Measurements from ENCODE around the gene SAMD11. TPM values are rescaled to one million over a fixed set of nuclear protein-coding genes. Genes with fewer than 3 reads are reported as not detected.

Gene SAMD11
- total RNA-seq, 1 experiment from 2014 or later: 11.5 TPM

DNA sequence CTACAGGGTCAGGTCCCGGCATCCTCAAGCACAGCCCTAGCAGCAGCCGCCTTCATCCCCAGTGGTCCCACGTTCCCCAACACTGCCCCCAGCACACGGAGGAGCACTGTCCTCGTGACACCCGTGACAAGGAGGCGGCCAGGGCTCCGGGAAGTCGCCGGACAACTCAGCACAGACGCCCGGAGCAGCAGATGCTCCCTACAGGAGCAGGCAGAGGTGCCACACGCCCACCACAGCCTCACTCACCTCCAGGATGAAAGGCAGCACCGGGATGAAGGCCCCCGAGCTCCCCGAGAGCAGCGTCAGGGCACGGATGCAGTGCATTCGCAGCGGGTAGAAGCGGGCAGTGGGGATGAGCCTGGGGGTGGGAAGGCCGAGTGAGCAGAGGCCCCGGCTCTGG is 27.2 kb downstream of the SAMD11 start:
- ChIA-PET CTCF (no interaction called here), POLR2A (no interaction called here), RAD21 (ENCODE audit: low non-redundant PET in 1 of 2, low total read pairs in 2 of 2, uncharacterized antibody in 2 of 2, unreplicated experiment in 2 of 2) (no interaction called here)
- TF ChIP-seq RAD21 (IDR thresholded peaks at IDR 0.05; ENCODE audit: low read depth) (no peak), TCF7L2 (IDR thresholded peaks at IDR 0.05; ENCODE audit: borderline replicate concordance, extremely low read depth, insufficient read depth, insufficient read length) (no peak), CEBPB (IDR thresholded peaks at IDR 0.05; ENCODE audit: low read depth) (no peak), JUND (IDR thresholded peaks at IDR 0.05) (no peak), SRF (IDR thresholded peaks at IDR 0.05; ENCODE audit: low read depth) (no peak), CBX3 (IDR thresholded peaks at IDR 0.05; ENCODE audit: low read depth) (no peak)
- TF ChIP-seq, protein P1, sequence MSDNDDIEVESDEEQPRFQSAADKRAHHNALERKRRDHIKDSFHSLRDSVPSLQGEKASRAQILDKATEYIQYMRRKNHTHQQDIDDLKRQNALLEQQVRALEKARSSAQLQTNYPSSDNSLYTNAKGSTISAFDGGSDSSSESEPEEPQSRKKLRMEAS (IDR thresholded peaks at IDR 0.05): no peak
- no peaks in the 10 kb centered on the region for H3K9me3 ChIP-seq (ENCODE audit: control insufficient read depth in 1 of 2, insufficient read depth in 1 of 2, low read depth in 1 of 2, low read length in 2 of 2)
- no peaks in the 10 kb centered on the region for H4K20me1 ChIP-seq (ENCODE audit: insufficient read depth)
- H3K27me3 ChIP-seq (ENCODE audit: insufficient read depth, low read length): no peaks in the 10 kb centered on the region
- no peak overlapping the region for H3K4me2 ChIP-seq (ENCODE audit: low read length)
- DNase-seq (ENCODE audit: low read depth, low spot score) (no peak), ATAC-seq (no peak)
- intact Hi-C loops (cut with micrococcal nuclease): no loop called here
- no peak overlapping the region for H2AFZ ChIP-seq (ENCODE audit: low read depth, low read length, poor library complexity, severe bottlenecking)
- H3K9me2 ChIP-seq (ENCODE audit: insufficient read depth): no peaks in the 10 kb centered on the region
- H3K9ac ChIP-seq (ENCODE audit: low read length): no peak overlapping the region
- no peaks in the 10 kb centered on the region for H3K4me1 ChIP-seq (ENCODE audit: control insufficient read depth in 1 of 2, insufficient read depth in 2 of 2, low read length in 2 of 2)
- H3K4me3 ChIP-seq (replicated peaks in 1 of 2; ENCODE audit: low read depth in 1 of 2, low read length in 2 of 2): no peak overlapping the region
- peaks cover 41 to 83% of the 10 kb centered on the region in 2 experiments for H3K36me3 ChIP-seq (ENCODE audit: control insufficient read depth in 1 of 2, insufficient read depth in 2 of 2, low read length in 2 of 2)
- H3K27ac ChIP-seq (ENCODE audit: low read depth, low read length): no peak overlapping the region
- BruUV-seq (replicated peaks): no TSS peak
- peaks cover 34% of the 10 kb centered on the region; the same call in 1 of the 2 replicates for H3K79me2 ChIP-seq (ENCODE audit: insufficient read depth, low read length)

DNA sequence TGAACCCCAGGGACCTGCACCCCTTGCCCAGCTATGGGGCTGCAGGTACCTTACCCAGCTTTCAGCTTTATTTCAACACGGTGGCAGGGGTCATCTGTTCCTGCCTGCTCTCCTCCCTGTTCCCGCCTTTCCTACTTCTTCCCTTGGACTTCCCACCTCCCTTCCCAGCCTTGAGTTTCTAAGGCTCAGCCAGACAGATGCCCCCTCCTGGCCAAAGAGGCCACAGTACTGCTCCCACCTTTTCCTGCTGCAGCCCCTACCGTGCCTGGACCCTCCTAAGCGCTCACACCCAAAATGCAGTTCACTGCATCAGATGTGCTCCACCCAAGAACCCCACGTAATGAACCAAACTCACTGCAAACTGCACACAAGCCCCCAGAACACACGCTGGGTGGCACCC is 27.6 kb downstream of the SAMD11 start:
- Histone ChIP-seq H3K27me3 (ENCODE audit: insufficient read depth, low read length) (no peaks in the 10 kb centered on the region), H3K4me1 (ENCODE audit: control insufficient read depth in 1 of 2, insufficient read depth in 2 of 2, low read length in 2 of 2) (no peaks in the 10 kb centered on the region), H3K9me3 (ENCODE audit: control insufficient read depth in 1 of 2, insufficient read depth in 1 of 2, low read depth in 1 of 2, low read length in 2 of 2) (no peaks in the 10 kb centered on the region), H3K36me3 (ENCODE audit: control insufficient read depth in 1 of 2, insufficient read depth in 2 of 2, low read length in 2 of 2) (peaks cover 44 to 83% of the 10 kb centered on the region in 2 experiments), H2AFZ (ENCODE audit: low read depth, low read length, poor library complexity, severe bottlenecking) (no peak overlapping the region), H3K4me3 (replicated peaks in 1 of 2; ENCODE audit: low read depth in 1 of 2, low read length in 2 of 2) (no peak overlapping the region), H3K9ac (ENCODE audit: low read length) (no peak overlapping the region), H3K9me2 (ENCODE audit: insufficient read depth) (no peaks in the 10 kb centered on the region), H3K4me2 (ENCODE audit: low read length) (no peak overlapping the region), H3K27ac (ENCODE audit: low read depth, low read length) (no peak overlapping the region), H4K20me1 (ENCODE audit: insufficient read depth) (no peaks in the 10 kb centered on the region), H3K79me2 (ENCODE audit: insufficient read depth, low read length) (peaks cover 39% of the 10 kb centered on the region)
- RAD21 ChIA-PET (ENCODE audit: low non-redundant PET in 1 of 2, low total read pairs in 2 of 2, uncharacterized antibody in 2 of 2, unreplicated experiment in 2 of 2): no interaction called here
- ATAC-seq: peak; percentile 71
- POLR2A ChIA-PET: no interaction called here
- no TSS peak for BruUV-seq (replicated peaks)
- intact Hi-C loops (cut with micrococcal nuclease): no loop called here
- CTCF ChIA-PET: no interaction called here
- TF ChIP-seq RAD21 (IDR thresholded peaks at IDR 0.05; ENCODE audit: low read depth) (peak; percentile 37), EGR1 (IDR thresholded peaks at IDR 0.05; ENCODE audit: low read depth) (no peak), JUND (IDR thresholded peaks at IDR 0.05) (no peak)
- TF ChIP-seq, protein P2, sequence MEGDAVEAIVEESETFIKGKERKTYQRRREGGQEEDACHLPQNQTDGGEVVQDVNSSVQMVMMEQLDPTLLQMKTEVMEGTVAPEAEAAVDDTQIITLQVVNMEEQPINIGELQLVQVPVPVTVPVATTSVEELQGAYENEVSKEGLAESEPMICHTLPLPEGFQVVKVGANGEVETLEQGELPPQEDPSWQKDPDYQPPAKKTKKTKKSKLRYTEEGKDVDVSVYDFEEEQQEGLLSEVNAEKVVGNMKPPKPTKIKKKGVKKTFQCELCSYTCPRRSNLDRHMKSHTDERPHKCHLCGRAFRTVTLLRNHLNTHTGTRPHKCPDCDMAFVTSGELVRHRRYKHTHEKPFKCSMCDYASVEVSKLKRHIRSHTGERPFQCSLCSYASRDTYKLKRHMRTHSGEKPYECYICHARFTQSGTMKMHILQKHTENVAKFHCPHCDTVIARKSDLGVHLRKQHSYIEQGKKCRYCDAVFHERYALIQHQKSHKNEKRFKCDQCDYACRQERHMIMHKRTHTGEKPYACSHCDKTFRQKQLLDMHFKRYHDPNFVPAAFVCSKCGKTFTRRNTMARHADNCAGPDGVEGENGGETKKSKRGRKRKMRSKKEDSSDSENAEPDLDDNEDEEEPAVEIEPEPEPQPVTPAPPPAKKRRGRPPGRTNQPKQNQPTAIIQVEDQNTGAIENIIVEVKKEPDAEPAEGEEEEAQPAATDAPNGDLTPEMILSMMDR (IDR thresholded peaks at IDR 0.05 in 2 of 3, conservative IDR thresholded peaks at IDR 0.05 in 1 of 3; ENCODE audit: borderline replicate concordance in 1 of 3, insufficient read depth in 1 of 3, low read depth in 2 of 3, low read length in 2 of 3): peak in 2 of 3 experiments; percentile 46 to 55; a peak in 5 of 6 replicates
- no peak for DNase-seq (ENCODE audit: low read depth, low spot score)
